ENCODE measurements around the gene CMIP.

CMIP gene

GRCh38 chr16:81621496-81621895, 176.9 kb downstream of the CMIP start:
- H3K36me3 ChIP-seq (ENCODE audit: insufficient read depth, low read depth, low read length) = peaks cover 29% of the 10 kb centered on the region
- no peak overlapping the region for H3K4me3 ChIP-seq (ENCODE audit: low read length)
- H3K9me3 ChIP-seq (ENCODE audit: insufficient read depth, low read depth, low read length) = no peaks in the 10 kb centered on the region
- no peak overlapping the region for H3K9ac ChIP-seq (ENCODE audit: low read depth, low read length)
- no peak overlapping the region for H3K27ac ChIP-seq (ENCODE audit: low read length)
- H3K27me3 ChIP-seq (ENCODE audit: insufficient read depth, low read length) = no peaks in the 10 kb centered on the region
- no peaks in the 10 kb centered on the region for H3K4me1 ChIP-seq (ENCODE audit: insufficient read depth, low read length)

GRCh38 chr16:81623365-81624102, 178.9 kb downstream of the CMIP start:
- Histone ChIP-seq H3K9ac (ENCODE audit: low read depth, low read length) (no peak overlapping the region), H3K9me3 (ENCODE audit: insufficient read depth, low read depth, low read length) (no peaks in the 10 kb centered on the region), H3K4me1 (ENCODE audit: insufficient read depth, low read length) (no peaks in the 10 kb centered on the region), H3K4me3 (ENCODE audit: low read length) (no peak overlapping the region), H3K27me3 (ENCODE audit: insufficient read depth, low read length) (no peaks in the 10 kb centered on the region), H3K36me3 (ENCODE audit: insufficient read depth, low read depth, low read length) (peaks cover 10% of the 10 kb centered on the region; the same call in 1 of the 2 replicates), H3K27ac (ENCODE audit: low read length) (no peak overlapping the region)

GRCh38 chr16:81624403-81624759, 179.8 kb downstream of the CMIP start:
- H3K4me1 ChIP-seq (ENCODE audit: insufficient read depth, low read length) = no peaks in the 10 kb centered on the region
- H3K27ac ChIP-seq (ENCODE audit: low read length) = no peak overlapping the region
- H3K36me3 ChIP-seq (ENCODE audit: insufficient read depth, low read depth, low read length) = peaks cover 10% of the 10 kb centered on the region; the same call in 1 of the 2 replicates
- no peaks in the 10 kb centered on the region for H3K27me3 ChIP-seq (ENCODE audit: insufficient read depth, low read length)
- no peak overlapping the region for H3K4me3 ChIP-seq (ENCODE audit: low read length)
- no peak overlapping the region for H3K9ac ChIP-seq (ENCODE audit: low read depth, low read length)
- no peaks in the 10 kb centered on the region for H3K9me3 ChIP-seq (ENCODE audit: insufficient read depth, low read depth, low read length)

- H3K27ac ChIP-seq (ENCODE audit: low read length) = no peak overlapping the region
- H3K9ac ChIP-seq (ENCODE audit: low read depth, low read length) = no peak overlapping the region; the same call in 1 of the 2 replicates
- H3K36me3 ChIP-seq (ENCODE audit: insufficient read depth, low read depth, low read length) = peaks cover 10% of the 10 kb centered on the region; the same call in 1 of the 2 replicates
- no peak overlapping the region for H3K4me3 ChIP-seq (ENCODE audit: low read length)
- H3K27me3 ChIP-seq (ENCODE audit: insufficient read depth, low read length) = no peaks in the 10 kb centered on the region
- H3K9me3 ChIP-seq (ENCODE audit: insufficient read depth, low read depth, low read length) = no peaks in the 10 kb centered on the region
- no peaks in the 10 kb centered on the region for H3K4me1 ChIP-seq (ENCODE audit: insufficient read depth, low read length)
Measured at GRCh38 chr16:81624760-81625543, 180.3 kb downstream of the CMIP start.

GRCh38 chr16:81625544-81626153, 181.0 kb downstream of the CMIP start:
- peaks cover under 1% of the 10 kb centered on the region; the same call in 1 of the 2 replicates for H3K4me1 ChIP-seq (ENCODE audit: insufficient read depth, low read length)
- H3K36me3 ChIP-seq (ENCODE audit: insufficient read depth, low read depth, low read length) = peaks cover 6% of the 10 kb centered on the region; the same call in 1 of the 2 replicates
- H3K9me3 ChIP-seq (ENCODE audit: insufficient read depth, low read depth, low read length) = no peaks in the 10 kb centered on the region
- no peaks in the 10 kb centered on the region for H3K27me3 ChIP-seq (ENCODE audit: insufficient read depth, low read length)
- no peak overlapping the region for H3K9ac ChIP-seq (ENCODE audit: low read depth, low read length)
- H3K27ac ChIP-seq (ENCODE audit: low read length) = no peak overlapping the region
- no peak overlapping the region for H3K4me3 ChIP-seq (ENCODE audit: low read length)

- H3K4me3 ChIP-seq (ENCODE audit: low read length) = no peak overlapping the region
- no peak overlapping the region for H3K9ac ChIP-seq (ENCODE audit: low read depth, low read length)
- H3K4me1 ChIP-seq (ENCODE audit: insufficient read depth, low read length) = peaks cover 5% of the 10 kb centered on the region; the same call in 1 of the 2 replicates
Measured at GRCh38 chr16:81626181-81626674, 181.6 kb downstream of the CMIP start.

GRCh38 chr16:81627024-81627423, 182.4 kb downstream of the CMIP start:
- Histone ChIP-seq H3K9me3 (ENCODE audit: insufficient read depth, low read depth, low read length) (no peaks in the 10 kb centered on the region), H3K9ac (ENCODE audit: low read depth, low read length) (no peak overlapping the region), H3K27me3 (ENCODE audit: insufficient read depth, low read length) (no peaks in the 10 kb centered on the region), H3K27ac (ENCODE audit: low read length) (no peak overlapping the region), H3K4me3 (ENCODE audit: low read length) (no peak overlapping the region), H3K36me3 (ENCODE audit: insufficient read depth, low read depth, low read length) (no peaks in the 10 kb centered on the region), H3K4me1 (ENCODE audit: insufficient read depth, low read length) (peaks cover 12% of the 10 kb centered on the region)

More at GRCh38 chr16:81626181-81626674, 181.6 kb downstream of the CMIP start:
- Histone ChIP-seq H3K27ac (ENCODE audit: low read length) (no peak overlapping the region), H3K27me3 (ENCODE audit: insufficient read depth, low read length) (no peaks in the 10 kb centered on the region), H3K9me3 (ENCODE audit: insufficient read depth, low read depth, low read length) (no peaks in the 10 kb centered on the region), H3K36me3 (ENCODE audit: insufficient read depth, low read depth, low read length) (peaks cover 4% of the 10 kb centered on the region; the same call in 1 of the 2 replicates)

- Histone ChIP-seq H3K27me3 (ENCODE audit: insufficient read depth, low read length) (no peaks in the 10 kb centered on the region), H3K36me3 (ENCODE audit: insufficient read depth, low read depth, low read length) (no peaks in the 10 kb centered on the region), H3K9me3 (ENCODE audit: insufficient read depth, low read depth, low read length) (no peaks in the 10 kb centered on the region), H3K9ac (ENCODE audit: low read depth, low read length) (no peak overlapping the region), H3K4me1 (ENCODE audit: insufficient read depth, low read length) (peaks cover 20% of the 10 kb centered on the region), H3K4me3 (ENCODE audit: low read length) (no peak overlapping the region), H3K27ac (ENCODE audit: low read length) (no peak overlapping the region)
Measured at GRCh38 chr16:81627729-81628244, 183.2 kb downstream of the CMIP start.

- no peaks in the 10 kb centered on the region for H3K27me3 ChIP-seq (ENCODE audit: insufficient read depth, low read length)
- H3K9me3 ChIP-seq (ENCODE audit: insufficient read depth, low read depth, low read length) = no peaks in the 10 kb centered on the region
- no peaks in the 10 kb centered on the region for H3K36me3 ChIP-seq (ENCODE audit: insufficient read depth, low read depth, low read length)
- no peak overlapping the region for H3K9ac ChIP-seq (ENCODE audit: low read depth, low read length)
- no peak overlapping the region for H3K4me3 ChIP-seq (ENCODE audit: low read length)
- H3K4me1 ChIP-seq (ENCODE audit: insufficient read depth, low read length) = peaks cover 33% of the 10 kb centered on the region
- H3K27ac ChIP-seq (ENCODE audit: low read length) = no peak overlapping the region
Measured at GRCh38 chr16:81629034-81629802, 184.6 kb downstream of the CMIP start.

GRCh38 chr16:81629896-81630634, 185.5 kb downstream of the CMIP start:
- Histone ChIP-seq H3K27ac (ENCODE audit: low read length) (no peak overlapping the region), H3K9ac (ENCODE audit: low read depth, low read length) (no peak overlapping the region), H3K36me3 (ENCODE audit: insufficient read depth, low read depth, low read length) (no peaks in the 10 kb centered on the region), H3K27me3 (ENCODE audit: insufficient read depth, low read length) (no peaks in the 10 kb centered on the region), H3K4me3 (ENCODE audit: low read length) (no peak overlapping the region), H3K4me1 (ENCODE audit: insufficient read depth, low read length) (peaks cover 42% of the 10 kb centered on the region), H3K9me3 (ENCODE audit: insufficient read depth, low read depth, low read length) (no peaks in the 10 kb centered on the region)
